Sigmoid colon (tissue), 7 donors: ENCODE data around the gene FAM53A. TPM values are rescaled to one million over a fixed set of nuclear protein-coding genes. Genes with fewer than 3 reads are reported as not detected.
"Not testable (repeated sequence)": the region's sequence is repeated elsewhere in the genome, so short reads cannot be mapped to it uniquely, and the experiment has no call there.

Experiments
- DNase-seq: peaks from one replicate; pipeline ENCODE4 v3.0.0-alpha.2; 2019
- H3K27ac ChIP-seq, 4 donors: fragments of 200-600 bp; sonication (generic); one replicate each; pipeline ENCODE4 v1.5.1; 2016 to 2019; ENCODE audit warnings: mild to moderate bottlenecking in 1 of 4
- H3K27me3 ChIP-seq, 3 donors: fragments of 200-600 bp; sonication (generic); one replicate each; pipeline ENCODE4 v1.5.1; 2019; ENCODE audit warnings: mild to moderate bottlenecking in 1 of 3
- H3K36me3 ChIP-seq, 4 donors: fragments of 200-600 bp; sonication (generic); one replicate each; pipeline ENCODE4 v1.5.1; 2016 to 2019
- H3K4me1 ChIP-seq, 4 donors: fragments of 200-600 bp; sonication (generic); one replicate each; pipeline ENCODE4 v1.5.1; 2017 to 2019
- H3K4me3 ChIP-seq, 4 donors: fragments of 200-600 bp; sonication (generic); one replicate each; pipeline ENCODE4 v1.5.1; 2017 to 2019; ENCODE audit warnings: mild to moderate bottlenecking in 2 of 4, moderate library complexity in 1 of 4
- H3K9me3 ChIP-seq, 4 donors: fragments of 200-600 bp in 3 of 4; sonication (generic) in 3 of 4; one replicate each; pipeline versions ENCODE4 v1.5.1 to v1.6.1; 2013 to 2019
- CTCF ChIP-seq, 4 experiments: fragments of 450-650 bp in 3 of 4; fragments of 200-600 bp in 1 of 4; IDR thresholded peaks; one replicate each; pipeline ENCODE4 v1.5.1; 2016 to 2019; ENCODE audit warnings: antibody characterized with exemption in 4 of 4, mild to moderate bottlenecking in 3 of 4, moderate library complexity in 2 of 4
- EP300 ChIP-seq, 4 donors: sonication (generic); formaldehyde crosslinking; IDR thresholded peaks; one replicate each; pipeline ENCODE4 v1.6.1; 2017; ENCODE audit warnings: antibody characterized with exemption in 4 of 4
- POLR2A ChIP-seq, 2 donors: fragments of 450-650 bp; IDR thresholded peaks; one replicate each; pipeline ENCODE4 v1.6.1; 2016; ENCODE audit warnings: antibody characterized with exemption in 2 of 2, mild to moderate bottlenecking in 2 of 2, moderate library complexity in 2 of 2
- POLR2AphosphoS5 ChIP-seq, 4 donors: sonication (generic); formaldehyde crosslinking; IDR thresholded peaks; one replicate each; pipeline ENCODE4 v1.6.1; 2017; ENCODE audit warnings: antibody characterized with exemption in 4 of 4
- WGBS, 2 donors: extraction: QIAGEN DNeasy Blood & Tissue Kit; methylation state at CpG; one replicate each; pipeline ENCODE4 v1.1.7; 2013; 5-methylcytosine and 5-hydroxymethylcytosine counted together
- intact Hi-C: fragments of 100-400 bp; cut with DNase I; formaldehyde crosslinking; loops from one replicate; pipeline ENCODE4 v1.15.1; 2023
- polyA plus RNA-seq, 3 donors: library from polyadenylated mRNA; stranded (reverse); fragments of 200-250 nt; gene quantifications; one replicate each; pipeline ENCODE4 v1.2.3, GENCODE V29; 2013
- total RNA-seq, 4 donors: library from RNA; depleted of rRNA; stranded (reverse); fragments of >200 nt; gene quantifications; one replicate each; pipeline ENCODE4 v1.1.0, GENCODE V29; 2016
- donor health status: healthy with polysubstance abuse.
- donor health status: Bipolar disorder and iron deficiency.
- donor health status: healthy.

Gene FAM53A
- total and polyA plus RNA-seq, 7 donors = 0.23 to 4.1 (median 1.4) TPM

- peaks cover 6 to 23% (median 17%) of the 10 kb centered on the region in 4 donors for H3K4me1 ChIP-seq
- H3K27me3 ChIP-seq = no peaks in the 10 kb centered on the region
- intact Hi-C loops = loop anchor here (10.0 kb wide), 1 partner anchor 83 kb away; the partner anchor contains the start of genes TACC3 and TMEM129
- DNase-seq = no peak
- H3K36me3 ChIP-seq = no peaks in the 10 kb centered on the region
- no peak overlapping the region for H3K27ac ChIP-seq
- 92 to 94% methylated on average over 7 of the region's 7 CpGs for WGBS, 2 donors
- no peak overlapping the region for H3K4me3 ChIP-seq
- TF ChIP-seq CTCF (IDR thresholded peaks at IDR 0.05) (no peak), POLR2A (IDR thresholded peaks at IDR 0.05) (no peak), EP300 (IDR thresholded peaks at IDR 0.05) (no peak), POLR2AphosphoS5 (IDR thresholded peaks at IDR 0.05) (no peak)
- no peaks in the 10 kb centered on the region for H3K9me3 ChIP-seq
Measured at GRCh38 chr4:1641671-1642070, 42.4 kb downstream of the FAM53A start.

GRCh38 chr4:1640716-1641503 lies 43.2 kb downstream of the FAM53A start:
- H3K4me1 ChIP-seq = peaks cover 6 to 22% (median 17%) of the 10 kb centered on the region in 4 donors
- intact Hi-C loops = loop anchor here (10.0 kb wide), 1 partner anchor 84 kb away; the partner anchor contains the start of genes TACC3 and TMEM129
- 90 to 94% methylated on average over 35 of the region's 35 CpGs for WGBS, 2 donors

GRCh38 chr4:1640190-1640589 lies 43.9 kb downstream of the FAM53A start:
- no peak for DNase-seq
- Histone ChIP-seq H3K36me3 (no peaks in the 10 kb centered on the region), H3K4me3 (no peak overlapping the region), H3K9me3 (no peaks in the 10 kb centered on the region), H3K4me1 (peaks cover 6 to 14% (median 10%) of the 10 kb centered on the region in 4 donors), H3K27ac (no peak overlapping the region), H3K27me3 (no peaks in the 10 kb centered on the region)
- intact Hi-C loops = loop anchor here (10.0 kb wide), 1 partner anchor 85 kb away; the partner anchor contains the start of genes TACC3 and TMEM129
- no peak for TF ChIP-seq POLR2AphosphoS5 (IDR thresholded peaks at IDR 0.05)
- no peak for TF ChIP-seq POLR2A (IDR thresholded peaks at IDR 0.05)
- no peak for TF ChIP-seq CTCF (IDR thresholded peaks at IDR 0.05)
- TF ChIP-seq EP300 (IDR thresholded peaks at IDR 0.05) = no peak
- 82 to 85% methylated on average over 16 of the region's 16 CpGs for WGBS, 2 donors

More at GRCh38 chr4:1640716-1641503, 43.2 kb downstream of the FAM53A start:
- not testable (repeated sequence) for H3K27me3 ChIP-seq, H3K27ac ChIP-seq, DNase-seq, H3K36me3 ChIP-seq, H3K9me3 ChIP-seq, H3K4me3 ChIP-seq

GRCh38 chr4:1639299-1639868 lies 44.7 kb downstream of the FAM53A start:
- H3K36me3 ChIP-seq = no peaks in the 10 kb centered on the region
- TF ChIP-seq EP300 (IDR thresholded peaks at IDR 0.05) (no peak), CTCF (IDR thresholded peaks at IDR 0.05) (no peak), POLR2AphosphoS5 (IDR thresholded peaks at IDR 0.05) (no peak), POLR2A (IDR thresholded peaks at IDR 0.05) (no peak)
- peaks cover 0 to 2% (median 0%) of the 10 kb centered on the region in 4 donors for H3K9me3 ChIP-seq
- no peaks in the 10 kb centered on the region for H3K27me3 ChIP-seq
- no peak overlapping the region for H3K27ac ChIP-seq
- intact Hi-C loops = no loop called here
- WGBS, 2 donors = 64 to 71% methylated on average over 11 of the region's 11 CpGs
- H3K4me3 ChIP-seq = no peak overlapping the region
- peaks cover under 1 to 6% (median 2%) of the 10 kb centered on the region in 4 donors for H3K4me1 ChIP-seq
- no peak for DNase-seq

- DNase-seq = no peak
- Histone ChIP-seq H3K4me1 (peaks cover 0 to 1% (median 0%) of the 10 kb centered on the region in 4 donors), H3K36me3 (no peaks in the 10 kb centered on the region), H3K27me3 (no peaks in the 10 kb centered on the region), H3K4me3 (no peak overlapping the region), H3K9me3 (peaks cover 0 to 2% (median 0%) of the 10 kb centered on the region in 4 donors), H3K27ac (no peak overlapping the region)
- WGBS, 2 donors = 80 to 83% methylated on average over 11 of the region's 11 CpGs
- intact Hi-C loops = no loop called here
- TF ChIP-seq CTCF (IDR thresholded peaks at IDR 0.05) (no peak), POLR2A (IDR thresholded peaks at IDR 0.05) (no peak), EP300 (IDR thresholded peaks at IDR 0.05) (no peak), POLR2AphosphoS5 (IDR thresholded peaks at IDR 0.05) (no peak)
Measured at GRCh38 chr4:1638873-1639272, 45.2 kb downstream of the FAM53A start.
